ENCODE data around the gene RPL4.
A peak's percentile ranks its signal among the peaks of the same experiment; 100 is the strongest.

The RPL4 gene

GRCh38 chr15:66483131-66483566 lies 21.5 kb downstream of the RPL4 start:
- DNase-seq: no peak
- Histone ChIP-seq H2BK120ac (ENCODE audit: insufficient read depth, low read length, poor library complexity) (no peak overlapping the region), H3K9me3 (ENCODE audit: insufficient read depth, low read depth, low read length) (no peaks in the 10 kb centered on the region), H2AK5ac (ENCODE audit: low read length) (no peak overlapping the region), H3K18ac (ENCODE audit: low read length) (no peak overlapping the region), H3K4me1 (ENCODE audit: control insufficient read depth in 1 of 2, insufficient read depth in 2 of 2, low read length in 2 of 2) (peaks cover 11 to 15% of the 10 kb centered on the region in 2 experiments), H3K79me1 (ENCODE audit: low read length) (no peaks in the 10 kb centered on the region), H3K4me3 (ENCODE audit: low read depth, low read length) (no peak overlapping the region), H3K23ac (ENCODE audit: low read length) (no peak overlapping the region), H4K8ac (ENCODE audit: low read depth, low read length) (no peak overlapping the region), H4K12ac (ENCODE audit: low read depth, low read length) (no peak overlapping the region), H2BK12ac (ENCODE audit: low read length) (no peak overlapping the region), H3K9ac (ENCODE audit: low read length) (no peak overlapping the region), H3K27ac (ENCODE audit: low read depth, low read length) (no peak overlapping the region), H2AFZ (ENCODE audit: insufficient read depth, low read length, poor library complexity) (no peak overlapping the region), H3K14ac (ENCODE audit: low read length) (no peak overlapping the region), H4K91ac (ENCODE audit: low read depth, low read length) (no peak overlapping the region), H3K79me2 (ENCODE audit: control insufficient read depth, insufficient read depth, low read length, poor library complexity) (no peaks in the 10 kb centered on the region), H3K4me2 (ENCODE audit: low read length) (no peak overlapping the region), H3K4ac (ENCODE audit: low read depth, low read length) (no peak overlapping the region), H2BK5ac (ENCODE audit: low read depth, low read length, poor library complexity) (no peak overlapping the region), H3K36me3 (ENCODE audit: control insufficient read depth in 1 of 2, insufficient read depth in 2 of 2, low read length in 2 of 2) (peaks cover 32 to 46% of the 10 kb centered on the region in 2 experiments), H3K27me3 (ENCODE audit: insufficient read depth, low read length) (no peaks in the 10 kb centered on the region)
- no CpG with 5 or more reads among the region's 3 CpGs for WGBS (ENCODE audit: extremely low coverage, insufficient coverage, insufficient read length)

GRCh38 chr15:66482539-66482938 lies 22.1 kb downstream of the RPL4 start:
- peak overlapping the region; percentile 7 for H3K9ac ChIP-seq (ENCODE audit: low read length)
- H2BK120ac ChIP-seq (ENCODE audit: insufficient read depth, low read length, poor library complexity): no peak overlapping the region
- H4K8ac ChIP-seq (ENCODE audit: low read depth, low read length): no peak overlapping the region
- H3K4me3 ChIP-seq (ENCODE audit: low read depth, low read length): peak overlapping the region; percentile 23
- no peak overlapping the region for H4K12ac ChIP-seq (ENCODE audit: low read depth, low read length)
- no peak overlapping the region for H3K4me2 ChIP-seq (ENCODE audit: low read length)
- H2AK5ac ChIP-seq (ENCODE audit: low read length): no peak overlapping the region
- no peaks in the 10 kb centered on the region for H3K79me2 ChIP-seq (ENCODE audit: control insufficient read depth, insufficient read depth, low read length, poor library complexity)
- no peak overlapping the region for H2AFZ ChIP-seq (ENCODE audit: insufficient read depth, low read length, poor library complexity)
- no peak overlapping the region for H3K27ac ChIP-seq (ENCODE audit: low read depth, low read length)
- no peak overlapping the region for H2BK12ac ChIP-seq (ENCODE audit: low read length)
- no peak for DNase-seq
- no peak overlapping the region for H2BK5ac ChIP-seq (ENCODE audit: low read depth, low read length, poor library complexity)
- peaks cover 28 to 40% of the 10 kb centered on the region in 2 experiments for H3K36me3 ChIP-seq (ENCODE audit: control insufficient read depth in 1 of 2, insufficient read depth in 2 of 2, low read length in 2 of 2)
- H3K9me3 ChIP-seq (ENCODE audit: insufficient read depth, low read depth, low read length): no peaks in the 10 kb centered on the region
- H4K91ac ChIP-seq (ENCODE audit: low read depth, low read length): no peak overlapping the region
- peaks cover 11 to 15% of the 10 kb centered on the region in 2 experiments for H3K4me1 ChIP-seq (ENCODE audit: control insufficient read depth in 1 of 2, insufficient read depth in 2 of 2, low read length in 2 of 2)
- H3K4ac ChIP-seq (ENCODE audit: low read depth, low read length): no peak overlapping the region
- no peak overlapping the region for H3K14ac ChIP-seq (ENCODE audit: low read length)
- H3K27me3 ChIP-seq (ENCODE audit: insufficient read depth, low read length): no peaks in the 10 kb centered on the region
- no CpG with 5 or more reads among the region's 9 CpGs for WGBS (ENCODE audit: extremely low coverage, insufficient coverage, insufficient read length)
- H3K79me1 ChIP-seq (ENCODE audit: low read length): no peaks in the 10 kb centered on the region
- H3K23ac ChIP-seq (ENCODE audit: low read length): no peak overlapping the region
- no peak overlapping the region for H3K18ac ChIP-seq (ENCODE audit: low read length)

GRCh38 chr15:66481107-66481856 lies 23.4 kb downstream of the RPL4 start:
- no peak overlapping the region for H2BK120ac ChIP-seq (ENCODE audit: insufficient read depth, low read length, poor library complexity)
- H2AK5ac ChIP-seq (ENCODE audit: low read length): no peak overlapping the region
- no peak overlapping the region for H3K14ac ChIP-seq (ENCODE audit: low read length)
- no peak overlapping the region for H3K9ac ChIP-seq (ENCODE audit: low read length)
- H3K79me2 ChIP-seq (ENCODE audit: control insufficient read depth, insufficient read depth, low read length, poor library complexity): peaks cover 1% of the 10 kb centered on the region
- no CpG with 5 or more reads among the region's 10 CpGs for WGBS (ENCODE audit: extremely low coverage, insufficient coverage, insufficient read length)
- no peak overlapping the region for H3K23ac ChIP-seq (ENCODE audit: low read length)
- H4K8ac ChIP-seq (ENCODE audit: low read depth, low read length): no peak overlapping the region
- H4K91ac ChIP-seq (ENCODE audit: low read depth, low read length): no peak overlapping the region
- no peaks in the 10 kb centered on the region for H3K27me3 ChIP-seq (ENCODE audit: insufficient read depth, low read length)
- peak overlapping the region; percentile 10 for H2BK5ac ChIP-seq (ENCODE audit: low read depth, low read length, poor library complexity)
- H3K4me1 ChIP-seq (ENCODE audit: control insufficient read depth in 1 of 2, insufficient read depth in 2 of 2, low read length in 2 of 2): peaks cover 11 to 22% of the 10 kb centered on the region in 2 experiments
- H2BK12ac ChIP-seq (ENCODE audit: low read length): peak overlapping the region; percentile 1
- H3K79me1 ChIP-seq (ENCODE audit: low read length): peaks cover 2% of the 10 kb centered on the region
- H3K4me3 ChIP-seq (ENCODE audit: low read depth, low read length): no peak overlapping the region
- H3K4me2 ChIP-seq (ENCODE audit: low read length): peak overlapping the region; percentile 14
- no peak overlapping the region for H2AFZ ChIP-seq (ENCODE audit: insufficient read depth, low read length, poor library complexity)
- H3K4ac ChIP-seq (ENCODE audit: low read depth, low read length): no peak overlapping the region
- DNase-seq: peak; percentile 90 to 91
- no peak overlapping the region for H4K12ac ChIP-seq (ENCODE audit: low read depth, low read length)
- H3K18ac ChIP-seq (ENCODE audit: low read length): no peak overlapping the region
- H3K9me3 ChIP-seq (ENCODE audit: insufficient read depth, low read depth, low read length): no peaks in the 10 kb centered on the region
- peak overlapping the region; percentile 57 for H3K27ac ChIP-seq (ENCODE audit: low read depth, low read length)
- peaks cover 24 to 30% of the 10 kb centered on the region in 2 experiments for H3K36me3 ChIP-seq (ENCODE audit: control insufficient read depth in 1 of 2, insufficient read depth in 2 of 2, low read length in 2 of 2)

GRCh38 chr15:66480267-66480666 lies 24.4 kb downstream of the RPL4 start:
- Histone ChIP-seq H3K4me1 (ENCODE audit: control insufficient read depth in 1 of 2, insufficient read depth in 2 of 2, low read length in 2 of 2) (peaks cover 11 to 24% of the 10 kb centered on the region in 2 experiments), H3K4me3 (ENCODE audit: low read depth, low read length) (no peak overlapping the region), H2BK5ac (ENCODE audit: low read depth, low read length, poor library complexity) (no peak overlapping the region), H3K9me3 (ENCODE audit: insufficient read depth, low read depth, low read length) (no peaks in the 10 kb centered on the region), H3K36me3 (ENCODE audit: control insufficient read depth in 1 of 2, insufficient read depth in 2 of 2, low read length in 2 of 2) (peaks cover 20 to 27% of the 10 kb centered on the region in 2 experiments), H3K27ac (ENCODE audit: low read depth, low read length) (no peak overlapping the region), H3K14ac (ENCODE audit: low read length) (no peak overlapping the region), H3K23ac (ENCODE audit: low read length) (no peak overlapping the region), H3K18ac (ENCODE audit: low read length) (no peak overlapping the region), H4K12ac (ENCODE audit: low read depth, low read length) (no peak overlapping the region), H3K9ac (ENCODE audit: low read length) (no peak overlapping the region), H2BK120ac (ENCODE audit: insufficient read depth, low read length, poor library complexity) (no peak overlapping the region), H3K27me3 (ENCODE audit: insufficient read depth, low read length) (no peaks in the 10 kb centered on the region), H2AK5ac (ENCODE audit: low read length) (no peak overlapping the region), H3K79me2 (ENCODE audit: control insufficient read depth, insufficient read depth, low read length, poor library complexity) (peaks cover 1% of the 10 kb centered on the region), H4K91ac (ENCODE audit: low read depth, low read length) (no peak overlapping the region), H4K8ac (ENCODE audit: low read depth, low read length) (no peak overlapping the region), H2AFZ (ENCODE audit: insufficient read depth, low read length, poor library complexity) (no peak overlapping the region), H3K4me2 (ENCODE audit: low read length) (no peak overlapping the region), H3K79me1 (ENCODE audit: low read length) (peaks cover 2% of the 10 kb centered on the region), H2BK12ac (ENCODE audit: low read length) (no peak overlapping the region), H3K4ac (ENCODE audit: low read depth, low read length) (no peak overlapping the region)
- DNase-seq: no peak
- WGBS (ENCODE audit: extremely low coverage, insufficient coverage, insufficient read length): no CpG with 5 or more reads among the region's 6 CpGs

Data from trophoblast cell (in vitro differentiated cells and primary cell).